ENCODE measurements around the gene ATG9B. TPM values are rescaled to one million over a fixed set of nuclear protein-coding genes. Genes with fewer than 3 reads are reported as not detected.

The ATG9B gene
- total and polyA plus RNA-seq, 2 of the 13 experiments (the other 11 are each of a cell fraction or from before 2014, with no cell fraction given): 0.24 TPM; not detected in 1

GRCh38 chr7:151058781-151059366, 34.6 kb upstream of the ATG9B start (continued):
- no peak for TF ChIP-seq MAZ (IDR thresholded peaks at IDR 0.05; ENCODE audit: borderline replicate concordance, low read depth, low read length)
- no peak for TF ChIP-seq MAZ (CRISPR knock-in tag; IDR thresholded peaks at IDR 0.05; ENCODE audit: low read depth)
- no peak for TF ChIP-seq ZNF136 (CRISPR knock-in tag; IDR thresholded peaks at IDR 0.05; ENCODE audit: low read depth)
- TF ChIP-seq SIX4 (CRISPR knock-in tag; IDR thresholded peaks at IDR 0.05): no peak
- TF ChIP-seq, protein P1, sequence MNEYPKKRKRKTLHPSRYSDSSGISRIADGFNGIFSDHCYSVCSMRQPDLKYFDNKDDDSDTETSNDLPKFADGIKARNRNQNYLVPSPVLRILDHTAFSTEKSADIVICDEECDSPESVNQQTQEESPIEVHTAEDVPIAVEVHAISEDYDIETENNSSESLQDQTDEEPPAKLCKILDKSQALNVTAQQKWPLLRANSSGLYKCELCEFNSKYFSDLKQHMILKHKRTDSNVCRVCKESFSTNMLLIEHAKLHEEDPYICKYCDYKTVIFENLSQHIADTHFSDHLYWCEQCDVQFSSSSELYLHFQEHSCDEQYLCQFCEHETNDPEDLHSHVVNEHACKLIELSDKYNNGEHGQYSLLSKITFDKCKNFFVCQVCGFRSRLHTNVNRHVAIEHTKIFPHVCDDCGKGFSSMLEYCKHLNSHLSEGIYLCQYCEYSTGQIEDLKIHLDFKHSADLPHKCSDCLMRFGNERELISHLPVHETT (CRISPR knock-in tag; conservative IDR thresholded peaks at IDR 0.05): 0 out of 2 replicates have a peak, but pooled peaks have one; percentile 36
- TF ChIP-seq NFYB (CRISPR knock-in tag; IDR thresholded peaks at IDR 0.05): no peak
- TF ChIP-seq ZNF30 (CRISPR knock-in tag; IDR thresholded peaks at IDR 0.05): no peak
- no peak for TF ChIP-seq ZNF331 (CRISPR knock-in tag; IDR thresholded peaks at IDR 0.05)
- TF ChIP-seq ZNF652 (CRISPR knock-in tag; IDR thresholded peaks at IDR 0.05; ENCODE audit: borderline replicate concordance, low read depth): peak; percentile 83; the same call in 1 of the 2 replicates
- TF ChIP-seq YEATS4 (CRISPR knock-in tag; IDR thresholded peaks at IDR 0.05; ENCODE audit: borderline replicate concordance): no peak
- TF ChIP-seq MXD4 (CRISPR knock-in tag; IDR thresholded peaks at IDR 0.05): no peak
- no peak for TF ChIP-seq CSRNP1 (CRISPR knock-in tag; IDR thresholded peaks at IDR 0.05)
- 0 out of 2 replicates have a peak, but pooled peaks have one; percentile 4 for TF ChIP-seq ETV5 (CRISPR knock-in tag; IDR thresholded peaks at IDR 0.05; ENCODE audit: borderline replicate concordance)
- no peak for TF ChIP-seq FOXM1 (CRISPR knock-in tag; IDR thresholded peaks at IDR 0.05)
- TF ChIP-seq ZBTB8A (CRISPR knock-in tag; IDR thresholded peaks at IDR 0.05; ENCODE audit: borderline replicate concordance, low read depth): no peak
- 0 out of 2 replicates have a peak, but pooled peaks have one; percentile 7 for TF ChIP-seq ZNF414 (CRISPR knock-in tag; IDR thresholded peaks at IDR 0.05)
- no peak for TF ChIP-seq MBNL3 (CRISPR knock-in tag; conservative IDR thresholded peaks at IDR 0.05)
- TF ChIP-seq SALL2 (CRISPR knock-in tag; IDR thresholded peaks at IDR 0.05): no peak
- TF ChIP-seq ZNF317 (CRISPR knock-in tag; IDR thresholded peaks at IDR 0.05): no peak
- TF ChIP-seq WIZ (CRISPR knock-in tag; IDR thresholded peaks at IDR 0.05): 0 out of 2 replicates have a peak, but pooled peaks have one; percentile 12
- no peak for TF ChIP-seq DBP (CRISPR knock-in tag; IDR thresholded peaks at IDR 0.05; ENCODE audit: not compliant biosample characterization)
- TF ChIP-seq ZNF367 (CRISPR knock-in tag; IDR thresholded peaks at IDR 0.05; ENCODE audit: borderline replicate concordance): no peak
- TF ChIP-seq ZNF180 (CRISPR knock-in tag; IDR thresholded peaks at IDR 0.05; ENCODE audit: borderline replicate concordance, low read depth): no peak
- no peak for TF ChIP-seq ZNF800 (CRISPR knock-in tag; IDR thresholded peaks at IDR 0.05)
- TF ChIP-seq TAF1 (CRISPR knock-in tag; IDR thresholded peaks at IDR 0.05): no peak
